AG10803 (cell line): ENCODE data around the gene DSP.
A peak's percentile ranks its signal among the peaks of the same experiment; 100 is the strongest.

Experiments used
- DNase-seq: peaks from one replicate; pipeline ENCODE4 v3.0.0; 2010; ENCODE audit warnings: low read depth
- H3K4me3 ChIP-seq: 2 replicates; pipeline ENCODE4 v1.5.1; 2011; ENCODE audit warnings: mild to moderate bottlenecking, low read length, control low read depth
- TF ChIP-seq, protein P1 (sequence below): conservative IDR thresholded peaks from 2 replicates; pipeline ENCODE4 v1.5.1; 2011; ENCODE audit warnings: mild to moderate bottlenecking, low read length, control low read depth, inconsistent platforms

The DSP gene

DNA sequence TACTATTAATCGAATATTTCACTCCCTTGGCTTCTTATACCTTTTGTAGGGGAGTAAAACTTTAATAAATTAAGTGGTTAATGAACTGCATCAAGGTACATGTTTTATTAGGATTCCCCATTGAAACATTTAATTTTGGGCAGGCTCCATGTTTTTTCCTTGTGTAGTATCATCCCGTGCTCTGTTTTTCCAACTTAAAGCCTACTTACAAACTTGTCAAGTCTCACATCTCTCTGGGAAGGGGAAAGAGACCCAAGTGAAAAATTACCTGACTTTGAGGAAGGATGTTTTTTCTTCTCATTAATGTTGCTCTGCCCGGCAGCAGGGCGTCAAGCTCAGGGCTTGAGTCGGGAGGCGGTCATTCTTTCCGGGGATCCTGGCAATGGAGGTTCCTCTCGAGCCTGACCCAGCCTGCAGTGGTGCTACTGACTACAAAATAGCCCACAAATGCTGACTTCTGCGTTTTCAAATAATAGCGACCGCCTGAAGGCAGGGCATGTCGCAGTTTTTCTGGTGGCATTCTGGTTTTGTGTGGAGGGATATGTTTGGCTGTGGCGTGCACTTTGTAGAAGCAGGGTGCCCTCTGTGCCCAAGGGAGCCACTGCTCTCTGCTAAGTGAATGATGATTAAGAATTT, 2.4 kb downstream of the DSP start:
- TF ChIP-seq, protein P1, sequence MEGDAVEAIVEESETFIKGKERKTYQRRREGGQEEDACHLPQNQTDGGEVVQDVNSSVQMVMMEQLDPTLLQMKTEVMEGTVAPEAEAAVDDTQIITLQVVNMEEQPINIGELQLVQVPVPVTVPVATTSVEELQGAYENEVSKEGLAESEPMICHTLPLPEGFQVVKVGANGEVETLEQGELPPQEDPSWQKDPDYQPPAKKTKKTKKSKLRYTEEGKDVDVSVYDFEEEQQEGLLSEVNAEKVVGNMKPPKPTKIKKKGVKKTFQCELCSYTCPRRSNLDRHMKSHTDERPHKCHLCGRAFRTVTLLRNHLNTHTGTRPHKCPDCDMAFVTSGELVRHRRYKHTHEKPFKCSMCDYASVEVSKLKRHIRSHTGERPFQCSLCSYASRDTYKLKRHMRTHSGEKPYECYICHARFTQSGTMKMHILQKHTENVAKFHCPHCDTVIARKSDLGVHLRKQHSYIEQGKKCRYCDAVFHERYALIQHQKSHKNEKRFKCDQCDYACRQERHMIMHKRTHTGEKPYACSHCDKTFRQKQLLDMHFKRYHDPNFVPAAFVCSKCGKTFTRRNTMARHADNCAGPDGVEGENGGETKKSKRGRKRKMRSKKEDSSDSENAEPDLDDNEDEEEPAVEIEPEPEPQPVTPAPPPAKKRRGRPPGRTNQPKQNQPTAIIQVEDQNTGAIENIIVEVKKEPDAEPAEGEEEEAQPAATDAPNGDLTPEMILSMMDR = no peak
- H3K4me3 ChIP-seq = peak overlapping the region; percentile 37
- no peak for DNase-seq

- no peak overlapping the region for H3K4me3 ChIP-seq
- DNase-seq = no peak
- TF ChIP-seq, protein P1 = no peak
Measured at GRCh38 chr6:7544597-7544996, 3.1 kb downstream of the DSP start.

- H3K4me3 ChIP-seq = no peak overlapping the region
- TF ChIP-seq, protein P1 = no peak
- DNase-seq = no peak
Measured at GRCh38 chr6:7545316-7546019, 4.0 kb downstream of the DSP start.

- no peak for DNase-seq
- no peak overlapping the region for H3K4me3 ChIP-seq
- TF ChIP-seq, protein P1 = no peak
Measured at GRCh38 chr6:7546020-7546369, 4.5 kb downstream of the DSP start.

DNA sequence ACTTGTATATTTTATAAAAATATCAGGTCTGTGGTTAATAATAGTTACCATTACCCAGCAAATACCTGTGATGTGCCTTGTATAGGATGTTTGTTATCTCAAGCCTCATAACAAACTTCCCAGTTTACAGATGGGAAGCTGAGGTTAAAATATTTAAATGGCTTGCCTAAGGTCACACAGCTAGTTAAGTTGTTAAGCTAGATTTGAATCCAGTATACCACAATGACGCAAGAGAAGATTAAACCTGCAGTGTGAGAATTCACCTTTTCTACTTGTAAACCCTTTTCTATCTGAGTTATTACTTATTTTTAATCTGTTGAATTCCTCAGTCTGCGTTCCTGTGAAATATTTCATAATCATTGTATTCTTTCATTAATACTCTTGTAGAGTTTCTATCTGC, 4.9 kb downstream of the DSP start:
- no peak for DNase-seq
- no peak overlapping the region for H3K4me3 ChIP-seq
- TF ChIP-seq, protein P1 = no peak

DNA sequence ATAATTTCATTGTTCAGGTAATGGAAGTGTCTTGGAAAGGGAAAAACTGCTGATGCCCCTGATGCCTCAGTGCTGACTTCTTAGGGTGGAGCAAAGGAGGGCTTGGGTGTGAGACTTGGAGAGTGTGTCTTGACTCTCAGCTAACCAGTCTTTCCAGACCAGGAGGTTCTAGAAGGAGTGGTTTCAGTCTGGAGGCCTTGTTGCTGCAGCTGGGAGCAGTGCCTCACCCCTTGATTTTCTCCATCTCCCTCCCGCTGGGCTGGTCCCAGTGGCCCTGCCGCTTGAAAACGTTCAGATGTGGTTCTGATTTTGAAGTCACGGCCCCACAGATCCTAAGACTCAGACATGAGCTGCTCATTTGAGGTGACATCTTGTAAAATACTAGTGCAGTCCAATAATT, 5.4 kb downstream of the DSP start:
- TF ChIP-seq, protein P1 = no peak
- H3K4me3 ChIP-seq = no peak overlapping the region
- DNase-seq = no peak

- H3K4me3 ChIP-seq = no peak overlapping the region
- TF ChIP-seq, protein P1 = no peak
- DNase-seq = no peak
Measured at GRCh38 chr6:7547315-7547714, 5.8 kb downstream of the DSP start.
